Suprapubic skin (tissue), 4 donors: ENCODE measurements around the gene SLC37A1.

Experiments used
- CTCF ChIP-seq, 2 donors: fragments of 200-600 bp in 1 of 2; fragments of 450-650 bp in 1 of 2; sonication (generic) in 1 of 2; IDR thresholded peaks; one replicate each; pipeline ENCODE4 v1.5.1; 2016 to 2019; ENCODE audit warnings: antibody characterized with exemption in 2 of 2, mild to moderate bottlenecking in 1 of 2, moderate library complexity in 1 of 2
- EP300 ChIP-seq: sonication (generic); formaldehyde crosslinking; IDR thresholded peaks from one replicate; pipeline ENCODE4 v1.6.1; 2017; ENCODE audit warnings: antibody characterized with exemption
- POLR2A ChIP-seq, 2 donors: fragments of 450-650 bp; IDR thresholded peaks; one replicate each; pipeline ENCODE4 v1.6.1; 2017; ENCODE audit warnings: antibody characterized with exemption in 2 of 2, mild to moderate bottlenecking in 2 of 2, moderate library complexity in 2 of 2
- POLR2AphosphoS5 ChIP-seq, 3 donors: sonication (generic); formaldehyde crosslinking; IDR thresholded peaks; one replicate each; pipeline ENCODE4 v1.6.1; 2017; ENCODE audit warnings: antibody characterized with exemption in 3 of 3

GRCh38 chr21:42537106-42537742 is 23.6 kb downstream of the SLC37A1 start:
- TF ChIP-seq POLR2A (IDR thresholded peaks at IDR 0.05) (no peak), EP300 (no peak), CTCF (IDR thresholded peaks at IDR 0.05) (no peak), POLR2AphosphoS5 (IDR thresholded peaks at IDR 0.05) (no peak)
